ENCODE results near the gene BEST2.

BEST2 gene

GRCh38 chr19:12730064-12730463 lies 21.5 kb upstream of the BEST2 start:
- no peak for DNase-seq (ENCODE audit: low read depth in 2 of 2)

GRCh38 chr19:12731337-12731736 lies 20.3 kb upstream of the BEST2 start:
- no peak for DNase-seq (ENCODE audit: low read depth in 2 of 2)

- DNase-seq (ENCODE audit: low read depth in 2 of 2) = no peak
Measured at GRCh38 chr19:12733369-12734214, 18.0 kb upstream of the BEST2 start.

GRCh38 chr19:12736995-12737834 lies 14.4 kb upstream of the BEST2 start, which contains the start of gene GET3:
TSS of gene GET3 (plus strand) at chr19:12737497. CDS start at chr19:12737506, 9 bp downstream.
- peak; percentile 63 to 65 for DNase-seq (ENCODE audit: low read depth in 2 of 2)

- no peak for DNase-seq (ENCODE audit: low read depth in 2 of 2)
Measured at GRCh38 chr19:12737835-12738351, 13.7 kb upstream of the BEST2 start.

GRCh38 chr19:12745166-12745897 lies 6.3 kb upstream of the BEST2 start:
- no peak for DNase-seq (ENCODE audit: low read depth in 2 of 2)

GRCh38 chr19:12748489-12748888 lies 3.1 kb upstream of the BEST2 start:
- DNase-seq (ENCODE audit: low read depth in 2 of 2) = no peak

- DNase-seq (ENCODE audit: low read depth in 2 of 2) = no peak
Measured at GRCh38 chr19:12749938-12750521, 1.6 kb upstream of the BEST2 start.

GRCh38 chr19:12750851-12751250 lies 740 bp upstream of the BEST2 start:
- no peak for DNase-seq (ENCODE audit: low read depth in 2 of 2)

GRCh38 chr19:12752056-12752781 lies 628 bp downstream of the BEST2 start:
- DNase-seq (ENCODE audit: low read depth in 2 of 2) = no peak

- DNase-seq (ENCODE audit: low read depth in 2 of 2) = no peak
Measured at GRCh38 chr19:12754465-12755196, 3.0 kb downstream of the BEST2 start.

GRCh38 chr19:12756150-12756883 lies 4.7 kb downstream of the BEST2 start:
- DNase-seq (ENCODE audit: low read depth in 2 of 2) = no peak

- peak; percentile 46 to 58 for DNase-seq (ENCODE audit: low read depth in 2 of 2)
Measured at GRCh38 chr19:12757544-12758274, 6.1 kb downstream of the BEST2 start.

- no peak for DNase-seq (ENCODE audit: low read depth in 2 of 2)
Measured at GRCh38 chr19:12759686-12760085, 8.1 kb downstream of the BEST2 start.

- no peak for DNase-seq (ENCODE audit: low read depth in 2 of 2)
Measured at GRCh38 chr19:12763100-12763499, 11.5 kb downstream of the BEST2 start.

- no peak for DNase-seq (ENCODE audit: low read depth in 2 of 2)
Measured at GRCh38 chr19:12764698-12765097, 13.1 kb downstream of the BEST2 start.

- DNase-seq (ENCODE audit: low read depth in 2 of 2) = peak; percentile 73 to 84
Measured at GRCh38 chr19:12766051-12766521, 14.5 kb downstream of the BEST2 start.

GRCh38 chr19:12767150-12767549 lies 15.6 kb downstream of the BEST2 start:
- DNase-seq (ENCODE audit: low read depth in 2 of 2) = no peak

All from stimulated activated CD4-positive, alpha-beta T cell treated with anti-CD3 and anti-CD28 coated beads, Interleukin-1b, Interleukin-23, amount 100 ng/mL, for 4 hours (primary cell).